CD4-positive, alpha-beta T cell treated with Interleukin-6 at 100 ng/mL for 8 hours (primary cell): Measurements from ENCODE around the gene ENOPH1.

Source experiments
- DNase-seq: peaks from one replicate; pipeline ENCODE4 v3.0.0-alpha.2; 2020; ENCODE audit warnings: mixed read lengths, low spot score

ENOPH1 gene

DNA sequence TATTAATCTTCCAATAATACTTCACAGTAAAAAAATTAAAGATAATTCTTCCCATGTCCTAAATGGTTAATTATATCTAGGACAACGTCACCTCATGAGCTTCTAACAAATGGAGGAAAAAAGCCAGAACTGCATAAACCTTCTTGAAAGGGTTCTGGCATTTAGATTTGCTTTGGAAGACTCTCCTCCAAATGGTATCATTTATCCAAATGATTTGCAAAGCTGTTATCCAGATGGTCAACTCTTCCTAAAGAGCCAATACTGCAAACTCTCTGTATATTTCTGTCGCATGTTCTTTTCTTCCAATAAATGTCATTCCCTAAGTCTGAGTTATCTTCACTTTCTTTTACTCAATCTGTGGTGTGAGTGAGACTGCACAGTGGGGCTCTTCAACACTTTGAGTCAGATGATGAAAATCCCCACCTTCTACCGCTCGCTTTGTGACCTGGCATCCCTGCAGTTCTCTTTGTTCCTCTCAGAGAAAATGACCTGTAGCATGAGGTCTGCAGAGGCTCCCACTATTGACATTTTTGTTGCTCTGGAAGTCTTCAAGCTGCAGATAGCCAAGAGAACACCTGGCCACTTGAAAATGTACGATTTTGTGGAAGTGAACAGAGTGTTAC is 78.5 kb downstream of the ENOPH1 start:
- no peak for DNase-seq

DNA sequence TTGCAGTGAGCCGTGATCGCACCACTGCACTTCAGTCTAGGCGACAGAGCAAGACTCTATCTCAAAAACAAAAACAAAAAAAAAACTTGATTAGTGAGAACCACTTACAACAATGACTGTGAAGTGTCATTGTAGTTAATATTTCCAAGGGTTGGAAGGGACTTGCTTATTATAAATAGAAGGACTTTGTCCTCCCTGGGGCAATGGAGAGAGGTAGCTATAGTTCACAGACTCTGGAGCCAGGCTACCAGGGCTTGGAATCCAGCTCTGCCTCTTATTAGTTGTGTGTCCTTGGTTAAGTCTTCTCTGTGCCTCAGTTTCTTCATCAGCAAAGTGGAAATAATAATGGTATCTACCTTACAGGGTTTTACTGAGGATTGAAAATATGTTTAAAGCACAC is 79.8 kb downstream of the ENOPH1 start:
- DNase-seq = no peak
